OCI-LY7 (cell line): Measurements from ENCODE around the gene ANKRD34A. TPM values are rescaled to one million over a fixed set of nuclear protein-coding genes. Genes with fewer than 3 reads are reported as not detected.

Source experiments
- BruUV-seq: library from RNA; stranded (reverse); fragments of 400-500 nt; replicated peaks from 2 replicates; lab custom pipeline; 2021; lab: Mats Ljungman, UMichigan
- CTCF ChIA-PET: fragments of 300-600 bp; sonication (Branson Sonifier 250); formaldehyde crosslinking; loops from one replicate; lab custom pipeline; 2022; ENCODE audit warnings: antibody characterized with exemption; ENCODE audit not compliant: unreplicated experiment; lab: Charles Lee
- POLR2A ChIA-PET: fragments of 300-600 bp; sonication (Branson Sonifier 250); formaldehyde crosslinking; loops from one replicate; lab custom pipeline; 2022; ENCODE audit warnings: antibody characterized with exemption; lab: Charles Lee
- DNase-seq: peaks from one replicate; pipeline ENCODE4 v3.0.0-alpha.2; 2015; ENCODE audit warnings: low spot score
- H2AFZ ChIP-seq: fragments of 200-600 bp; sonication (generic), shearing (Covaris generic); 2 replicates; pipeline ENCODE4 v1.6.1; 2014; ENCODE audit warnings: mild to moderate bottlenecking, antibody characterized with exemption, low read length, moderate library complexity
- H3K27ac ChIP-seq: fragments of 200-600 bp; sonication (generic); 2 replicates; pipeline ENCODE4 v1.5.1; 2014; ENCODE audit warnings: mixed run types, low read depth, mild to moderate bottlenecking, moderate library complexity, low read length, inconsistent platforms; ENCODE audit not compliant: poor library complexity, severe bottlenecking
- H3K36me3 ChIP-seq: fragments of 200-600 bp; sonication (generic); 2 replicates; pipeline ENCODE4 v1.6.1; 2014; ENCODE audit warnings: mild to moderate bottlenecking, antibody characterized with exemption, low read length, moderate library complexity, mixed read lengths; ENCODE audit not compliant: insufficient read depth
- H3K4me1 ChIP-seq: fragments of 200-600 bp; sonication (generic); 2 replicates; pipeline ENCODE4 v1.5.1; 2014; ENCODE audit warnings: mild to moderate bottlenecking, low read length; ENCODE audit not compliant: insufficient read depth, poor library complexity, severe bottlenecking
- H3K4me2 ChIP-seq: fragments of 200-600 bp; sonication (generic); 2 replicates; pipeline ENCODE4 v1.6.1; 2014; ENCODE audit warnings: mild to moderate bottlenecking, low read length
- H3K4me3 ChIP-seq: fragments of 200-600 bp; sonication (generic); 2 replicates; pipeline ENCODE4 v1.5.1; 2014; ENCODE audit warnings: mild to moderate bottlenecking, low read depth, low read length; ENCODE audit not compliant: poor library complexity, severe bottlenecking
- H3K79me2 ChIP-seq: fragments of 200-600 bp; sonication (generic); 2 replicates; pipeline ENCODE4 v1.6.1; 2016; ENCODE audit warnings: low read depth, mild to moderate bottlenecking, low read length, moderate library complexity, mixed read lengths; ENCODE audit not compliant: insufficient read depth
- H3K9me2 ChIP-seq: fragments of 200-600 bp; sonication (generic); 2 replicates; pipeline ENCODE4 v1.6.1; 2016; ENCODE audit warnings: mild to moderate bottlenecking, low read length, mixed read lengths; ENCODE audit not compliant: insufficient read depth
- H3K9me3 ChIP-seq: fragments of 200-600 bp; sonication (generic); 2 replicates; pipeline ENCODE4 v1.6.1; 2014; ENCODE audit warnings: mild to moderate bottlenecking, mixed run types, low read length, mixed read lengths
- H4K20me1 ChIP-seq: fragments of 200-600 bp; sonication (generic); 2 replicates; pipeline ENCODE4 v1.6.1; 2014; ENCODE audit warnings: mild to moderate bottlenecking, antibody characterized with exemption, low read length, moderate library complexity, mixed read lengths; ENCODE audit not compliant: insufficient read depth
- CTCF ChIP-seq: fragments of 200-600 bp; sonication (generic); conservative IDR thresholded peaks from 2 replicates; pipeline ENCODE4 v1.5.1; 2014; ENCODE audit warnings: mild to moderate bottlenecking, antibody characterized with exemption, low read length, moderate library complexity, mixed read lengths
- EZH2phosphoT487 ChIP-seq: fragments of 200-600 bp; sonication (generic); IDR thresholded peaks from 2 replicates; pipeline ENCODE4 v1.6.1; 2018; ENCODE audit warnings: low read depth, borderline replicate concordance, mild to moderate bottlenecking, mixed run types, antibody characterized with exemption, low read length, moderate library complexity, mixed read lengths
- intact Hi-C: fragments of 100-400 bp; cut with micrococcal nuclease; formaldehyde crosslinking; loops from one replicate; pipeline ENCODE4 v1.10.0; 2022; ENCODE audit not compliant: unreplicated experiment
- total RNA-seq, 2 experiments: library from RNA; depleted of rRNA in 1 of 2; stranded (reverse); fragments of >200 nt in 1 of 2; shearing (Covaris generic) in 1 of 2; gene quantifications; 2 replicates each; pipeline ENCODE4 v1.2.3, GENCODE V29; 2014 to 2022

ANKRD34A gene
- total RNA-seq, 2 experiments from 2014 or later: 1.9 to 4.8 TPM

- H3K36me3 ChIP-seq: peaks cover 23% of the 10 kb centered on the region; the same call in 1 of the 2 replicates
- no peaks in the 10 kb centered on the region for H3K9me2 ChIP-seq
- H3K4me2 ChIP-seq: no peak overlapping the region
- intact Hi-C loops: no loop called here
- H3K9me3 ChIP-seq: no peaks in the 10 kb centered on the region
- no peak for TF ChIP-seq EZH2phosphoT487
- TF ChIP-seq CTCF: no peak
- ChIA-PET POLR2A (interaction anchor here (1.0 kb wide), 1 partner anchor 11 kb away, joined by 3 read pairs; the partner anchor contains the start of gene LIX1L), CTCF (no interaction called here)
- H3K79me2 ChIP-seq: no peaks in the 10 kb centered on the region
- DNase-seq: no peak
- no TSS peak for BruUV-seq
- H4K20me1 ChIP-seq: no peaks in the 10 kb centered on the region
- H3K4me3 ChIP-seq: no peak overlapping the region
- H2AFZ ChIP-seq: no peak overlapping the region
- H3K27ac ChIP-seq: no peak overlapping the region
- no peaks in the 10 kb centered on the region for H3K4me1 ChIP-seq
Measured at GRCh38 chr1:145947551-145947950, 16.8 kb downstream of the ANKRD34A start.

- DNase-seq: no peak
- POLR2A ChIA-PET: no interaction called here
- Histone ChIP-seq H3K4me1 (no peaks in the 10 kb centered on the region), H3K27ac (no peak overlapping the region), H3K79me2 (no peaks in the 10 kb centered on the region), H3K9me2 (no peaks in the 10 kb centered on the region), H2AFZ (no peak overlapping the region), H3K9me3 (no peaks in the 10 kb centered on the region), H4K20me1 (no peaks in the 10 kb centered on the region), H3K4me3 (no peak overlapping the region), H3K4me2 (no peak overlapping the region), H3K36me3 (peaks cover 29% of the 10 kb centered on the region; the same call in 1 of the 2 replicates)
- BruUV-seq: no TSS peak
- CTCF ChIA-PET: no interaction called here
- intact Hi-C loops: no loop called here
- TF ChIP-seq CTCF (no peak), EZH2phosphoT487 (no peak)
Measured at GRCh38 chr1:145946477-145946986, 17.8 kb downstream of the ANKRD34A start.

- no peaks in the 10 kb centered on the region for H3K4me1 ChIP-seq
- intact Hi-C loops: no loop called here
- H2AFZ ChIP-seq: no peak overlapping the region
- DNase-seq: no peak
- ChIA-PET POLR2A (interaction anchor here (0.6 to 4.0 kb wide), 3 partner anchors 13 to 143 kb away, joined by 3 to 16 read pairs (median 4); partner anchors contain the start of gene LIX1L), CTCF (interaction anchor here (1.5 kb wide), 1 partner anchor 13 kb away, joined by 4 read pairs; the partner anchor contains the start of gene LIX1L)
- H3K9me2 ChIP-seq: no peaks in the 10 kb centered on the region
- peaks cover 34% of the 10 kb centered on the region for H3K36me3 ChIP-seq
- TF ChIP-seq CTCF: no peak
- no peak for TF ChIP-seq EZH2phosphoT487
- H4K20me1 ChIP-seq: no peaks in the 10 kb centered on the region
- no peak overlapping the region for H3K4me3 ChIP-seq
- H3K79me2 ChIP-seq: no peaks in the 10 kb centered on the region
- BruUV-seq: no TSS peak
- no peak overlapping the region for H3K27ac ChIP-seq
- no peaks in the 10 kb centered on the region for H3K9me3 ChIP-seq
- H3K4me2 ChIP-seq: no peak overlapping the region
Measured at GRCh38 chr1:145944532-145944931, 19.8 kb downstream of the ANKRD34A start.
